HG03060 (cell line): Measurements from ENCODE around the gene TNFRSF6B.

Source experiments
- ATAC-seq: cut with Tn5 transposase; IDR thresholded peaks from one replicate; pipeline ENCODE4 v1.9.1; 2021; ENCODE audit warnings: low read depth, moderate number of reproducible peaks; ENCODE audit not compliant: unreplicated experiment

TNFRSF6B gene

GRCh38 chr20:63682384-63683139 is 13.9 kb upstream of the TNFRSF6B start:
- no peak for ATAC-seq

- no peak for ATAC-seq
Measured at GRCh38 chr20:63685269-63686026, 11.0 kb upstream of the TNFRSF6B start.

GRCh38 chr20:63686094-63686491 is 10.4 kb upstream of the TNFRSF6B start:
- no peak for ATAC-seq

- no peak for ATAC-seq
Measured at GRCh38 chr20:63686492-63687321, 9.7 kb upstream of the TNFRSF6B start.

GRCh38 chr20:63687419-63688178 is 8.9 kb upstream of the TNFRSF6B start:
- no peak for ATAC-seq

- ATAC-seq, result no peak
Measured at GRCh38 chr20:63688228-63689045, 8.0 kb upstream of the TNFRSF6B start.

GRCh38 chr20:63689046-63690002 is 7.1 kb upstream of the TNFRSF6B start:
- no peak for ATAC-seq

- no peak for ATAC-seq
Measured at GRCh38 chr20:63690003-63690897, 6.2 kb upstream of the TNFRSF6B start.

GRCh38 chr20:63690898-63691710 is 5.3 kb upstream of the TNFRSF6B start:
- no peak for ATAC-seq

GRCh38 chr20:63691711-63692435 is 4.6 kb upstream of the TNFRSF6B start:
- ATAC-seq, result no peak

- no peak for ATAC-seq
Measured at GRCh38 chr20:63692436-63693082, 3.9 kb upstream of the TNFRSF6B start.

- no peak for ATAC-seq
Measured at GRCh38 chr20:63693083-63693732, 3.2 kb upstream of the TNFRSF6B start.

GRCh38 chr20:63693733-63694583 is 2.5 kb upstream of the TNFRSF6B start:
- ATAC-seq, result no peak
